ENCODE data around the gene RNF148.

DNA sequence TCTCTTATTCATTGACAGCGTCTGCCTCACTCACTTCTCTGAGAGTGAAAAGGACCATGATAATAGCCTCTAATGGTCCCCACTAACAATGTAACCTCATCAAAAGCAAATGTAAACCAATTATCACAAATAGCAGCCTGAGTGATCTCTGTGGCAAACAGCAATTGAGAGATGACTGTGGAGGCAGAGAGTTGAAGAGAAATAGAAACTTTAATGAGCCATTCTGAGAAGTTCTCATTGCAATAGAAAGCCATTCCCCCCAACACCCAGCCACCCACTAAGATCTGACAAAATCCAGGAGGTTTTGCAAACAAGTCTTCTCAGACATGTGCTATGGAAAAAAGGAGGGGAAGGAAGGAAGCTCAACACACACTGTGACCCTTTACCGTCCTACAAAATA, 44.2 kb upstream of the RNF148 start:
- TF ChIP-seq, protein P1, sequence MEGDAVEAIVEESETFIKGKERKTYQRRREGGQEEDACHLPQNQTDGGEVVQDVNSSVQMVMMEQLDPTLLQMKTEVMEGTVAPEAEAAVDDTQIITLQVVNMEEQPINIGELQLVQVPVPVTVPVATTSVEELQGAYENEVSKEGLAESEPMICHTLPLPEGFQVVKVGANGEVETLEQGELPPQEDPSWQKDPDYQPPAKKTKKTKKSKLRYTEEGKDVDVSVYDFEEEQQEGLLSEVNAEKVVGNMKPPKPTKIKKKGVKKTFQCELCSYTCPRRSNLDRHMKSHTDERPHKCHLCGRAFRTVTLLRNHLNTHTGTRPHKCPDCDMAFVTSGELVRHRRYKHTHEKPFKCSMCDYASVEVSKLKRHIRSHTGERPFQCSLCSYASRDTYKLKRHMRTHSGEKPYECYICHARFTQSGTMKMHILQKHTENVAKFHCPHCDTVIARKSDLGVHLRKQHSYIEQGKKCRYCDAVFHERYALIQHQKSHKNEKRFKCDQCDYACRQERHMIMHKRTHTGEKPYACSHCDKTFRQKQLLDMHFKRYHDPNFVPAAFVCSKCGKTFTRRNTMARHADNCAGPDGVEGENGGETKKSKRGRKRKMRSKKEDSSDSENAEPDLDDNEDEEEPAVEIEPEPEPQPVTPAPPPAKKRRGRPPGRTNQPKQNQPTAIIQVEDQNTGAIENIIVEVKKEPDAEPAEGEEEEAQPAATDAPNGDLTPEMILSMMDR (IDR thresholded peaks at IDR 0.05), result no peak
- TF ChIP-seq POLR2A (IDR thresholded peaks at IDR 0.05), result no peak
